GM12864 (cell line): ENCODE measurements around the gene ADSS2.

Source experiments
- DNase-seq: peaks from one replicate; pipeline ENCODE4 v3.0.0-alpha.2; 2011; ENCODE audit warnings: low read depth
- H3K4me3 ChIP-seq: 2 replicates; pipeline ENCODE4 v1.5.1; 2011; ENCODE audit warnings: mild to moderate bottlenecking, low read depth, low read length, control low read depth
- TF ChIP-seq, protein P1 (sequence below): IDR thresholded peaks from 2 replicates; pipeline ENCODE4 v1.5.1; 2011; ENCODE audit warnings: low read depth, mild to moderate bottlenecking, moderate library complexity, low read length, control low read depth, inconsistent platforms; ENCODE audit errors: missing control alignments

The ADSS2 gene

DNA sequence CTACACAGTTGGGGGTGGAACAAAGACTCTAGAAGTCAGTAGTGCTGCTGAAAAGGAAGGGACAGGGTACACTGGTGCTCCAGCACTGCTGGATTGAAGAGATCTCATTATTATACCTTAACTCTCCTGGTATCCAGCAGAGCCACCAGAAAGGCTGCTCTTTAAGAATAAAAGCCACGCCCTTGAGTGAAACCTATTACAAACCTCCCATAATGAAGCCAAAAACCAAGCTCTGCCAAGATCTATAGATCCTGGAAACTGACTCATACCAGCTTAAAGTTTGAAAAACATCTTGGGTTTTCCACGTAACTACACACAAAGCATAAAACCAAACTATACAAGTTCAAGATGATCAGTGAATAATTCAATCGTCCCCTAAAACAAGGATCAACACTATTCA, 38.0 kb downstream of the ADSS2 start:
- TF ChIP-seq, protein P1, sequence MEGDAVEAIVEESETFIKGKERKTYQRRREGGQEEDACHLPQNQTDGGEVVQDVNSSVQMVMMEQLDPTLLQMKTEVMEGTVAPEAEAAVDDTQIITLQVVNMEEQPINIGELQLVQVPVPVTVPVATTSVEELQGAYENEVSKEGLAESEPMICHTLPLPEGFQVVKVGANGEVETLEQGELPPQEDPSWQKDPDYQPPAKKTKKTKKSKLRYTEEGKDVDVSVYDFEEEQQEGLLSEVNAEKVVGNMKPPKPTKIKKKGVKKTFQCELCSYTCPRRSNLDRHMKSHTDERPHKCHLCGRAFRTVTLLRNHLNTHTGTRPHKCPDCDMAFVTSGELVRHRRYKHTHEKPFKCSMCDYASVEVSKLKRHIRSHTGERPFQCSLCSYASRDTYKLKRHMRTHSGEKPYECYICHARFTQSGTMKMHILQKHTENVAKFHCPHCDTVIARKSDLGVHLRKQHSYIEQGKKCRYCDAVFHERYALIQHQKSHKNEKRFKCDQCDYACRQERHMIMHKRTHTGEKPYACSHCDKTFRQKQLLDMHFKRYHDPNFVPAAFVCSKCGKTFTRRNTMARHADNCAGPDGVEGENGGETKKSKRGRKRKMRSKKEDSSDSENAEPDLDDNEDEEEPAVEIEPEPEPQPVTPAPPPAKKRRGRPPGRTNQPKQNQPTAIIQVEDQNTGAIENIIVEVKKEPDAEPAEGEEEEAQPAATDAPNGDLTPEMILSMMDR = no peak

GRCh38 chr1:244412176-244412575, 39.5 kb downstream of the ADSS2 start:
- TF ChIP-seq, protein P1 = no peak
- no peak overlapping the region for H3K4me3 ChIP-seq
- no peak for DNase-seq

More for the DNA sequence above, 38.0 kb downstream of the ADSS2 start:
- no peak overlapping the region for H3K4me3 ChIP-seq
- DNase-seq = no peak

DNA sequence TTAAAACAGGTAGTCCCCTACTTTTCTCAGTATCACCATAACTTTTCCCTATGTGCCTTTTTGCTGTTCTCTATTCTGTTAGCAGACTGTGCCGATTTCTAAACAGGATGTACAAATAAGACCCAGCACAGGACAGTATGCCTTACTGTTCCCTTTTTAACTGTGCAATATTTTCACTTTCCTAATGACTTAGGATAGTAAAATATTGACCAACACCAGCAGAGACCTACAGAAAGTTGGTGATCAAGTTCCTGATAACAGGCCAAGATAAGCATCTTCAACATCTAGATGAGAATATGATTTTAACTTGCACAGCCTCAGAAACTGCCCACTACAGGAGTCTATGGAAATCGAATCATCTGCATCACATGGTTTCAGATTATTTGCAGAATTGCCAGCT, 42.0 kb downstream of the ADSS2 start:
- H3K4me3 ChIP-seq = no peak overlapping the region; the same call in 1 of the 2 replicates
- TF ChIP-seq, protein P1 = no peak
- peak; percentile 24 for DNase-seq

- no peak overlapping the region; the same call in 1 of the 2 replicates for H3K4me3 ChIP-seq
- TF ChIP-seq, protein P1 = no peak
- peak; percentile 72 for DNase-seq
Observed at GRCh38 chr1:244406337-244406736, 45.4 kb downstream of the ADSS2 start.

- no peak overlapping the region; the same call in 1 of the 2 replicates for H3K4me3 ChIP-seq
- no peak for DNase-seq
- TF ChIP-seq, protein P1 = no peak
Observed at GRCh38 chr1:244405856-244406255, 45.9 kb downstream of the ADSS2 start.

DNA sequence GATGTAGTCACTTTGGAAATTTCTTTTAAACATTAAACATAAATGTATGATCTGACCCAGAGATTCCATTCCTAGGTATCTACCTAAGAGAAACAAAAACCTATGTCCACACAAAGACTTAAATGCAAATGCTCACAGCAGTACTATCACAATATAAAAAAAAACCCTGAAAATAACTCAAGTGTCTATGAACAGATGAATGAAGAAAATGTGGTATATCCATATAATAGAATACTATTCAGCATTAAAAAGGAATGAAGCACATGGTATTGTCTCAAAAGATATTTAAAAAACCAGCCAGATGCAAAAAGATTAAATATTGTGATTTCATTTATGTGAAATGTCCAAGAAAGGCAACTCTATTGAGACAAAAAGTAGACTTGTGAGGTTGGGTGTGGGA, 48.3 kb downstream of the ADSS2 start:
- no peak overlapping the region for H3K4me3 ChIP-seq
- no peak for DNase-seq
- TF ChIP-seq, protein P1 = no peak

- H3K4me3 ChIP-seq = no peak overlapping the region
- DNase-seq = no peak
- TF ChIP-seq, protein P1 = no peak
Observed at GRCh38 chr1:244400974-244401373, 50.7 kb downstream of the ADSS2 start.
